ENCODE results near the gene PNMA8B.
A peak's percentile ranks its signal among the peaks of the same experiment; 100 is the strongest.
"Not testable (repeated sequence)": the region's sequence is repeated elsewhere in the genome, so short reads cannot be mapped to it uniquely, and the experiment has no call there.

Gene PNMA8B

DNA sequence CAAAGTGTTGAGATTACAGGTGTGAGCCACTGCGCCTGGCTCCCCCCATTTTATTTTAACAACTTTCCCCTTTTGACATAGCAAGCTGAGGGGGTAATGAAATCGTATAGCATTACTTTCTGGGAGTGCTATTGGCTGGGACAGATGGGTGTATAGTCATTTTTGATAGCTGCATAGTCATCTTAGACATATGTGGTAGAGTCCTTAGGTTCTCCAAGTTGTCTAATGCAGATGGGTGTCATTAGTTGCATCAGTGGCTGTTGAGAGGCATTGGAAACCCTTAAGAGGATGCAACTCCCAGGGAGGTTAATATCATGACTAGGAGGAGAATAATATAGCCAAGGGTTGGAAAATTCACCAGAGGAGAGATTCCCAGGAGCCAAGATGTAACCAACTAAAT lies 28.6 kb upstream of the PNMA8B start:
- in situ Hi-C loops (cut with HindIII; ENCODE audit: low pct_unique_long_range_greater_than_20kb, low sequenced_read_pairs), result no loop called here
- no peak for DNase-seq (ENCODE audit: low read depth in 1 of 2, low spot score in 1 of 2)
- no peak for TF ChIP-seq JUND (IDR thresholded peaks at IDR 0.05; ENCODE audit: low read depth)

DNA sequence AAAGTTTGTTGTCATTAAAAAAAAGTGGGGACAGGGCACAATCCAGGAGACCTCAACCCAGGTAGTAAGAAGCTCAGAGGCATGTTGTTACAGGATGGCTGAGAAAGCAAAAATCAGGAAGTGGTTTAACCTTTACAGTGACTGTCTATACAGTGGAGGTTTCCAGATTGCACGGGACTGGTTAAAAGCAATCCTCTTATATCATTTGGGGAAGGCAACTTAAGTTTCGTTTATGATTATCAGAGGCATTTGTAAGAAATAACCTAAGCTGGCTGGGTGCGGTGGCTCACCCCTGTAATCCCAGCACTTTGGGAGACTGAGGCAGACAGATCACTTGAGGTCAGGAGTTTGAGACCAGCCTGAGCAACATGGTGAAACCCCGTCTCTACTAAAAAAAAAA lies 27.3 kb upstream of the PNMA8B start:
- DNase-seq (ENCODE audit: low read depth in 1 of 2, low spot score in 1 of 2); in situ Hi-C loops (cut with HindIII; ENCODE audit: low pct_unique_long_range_greater_than_20kb, low sequenced_read_pairs): not testable (repeated sequence)

DNA sequence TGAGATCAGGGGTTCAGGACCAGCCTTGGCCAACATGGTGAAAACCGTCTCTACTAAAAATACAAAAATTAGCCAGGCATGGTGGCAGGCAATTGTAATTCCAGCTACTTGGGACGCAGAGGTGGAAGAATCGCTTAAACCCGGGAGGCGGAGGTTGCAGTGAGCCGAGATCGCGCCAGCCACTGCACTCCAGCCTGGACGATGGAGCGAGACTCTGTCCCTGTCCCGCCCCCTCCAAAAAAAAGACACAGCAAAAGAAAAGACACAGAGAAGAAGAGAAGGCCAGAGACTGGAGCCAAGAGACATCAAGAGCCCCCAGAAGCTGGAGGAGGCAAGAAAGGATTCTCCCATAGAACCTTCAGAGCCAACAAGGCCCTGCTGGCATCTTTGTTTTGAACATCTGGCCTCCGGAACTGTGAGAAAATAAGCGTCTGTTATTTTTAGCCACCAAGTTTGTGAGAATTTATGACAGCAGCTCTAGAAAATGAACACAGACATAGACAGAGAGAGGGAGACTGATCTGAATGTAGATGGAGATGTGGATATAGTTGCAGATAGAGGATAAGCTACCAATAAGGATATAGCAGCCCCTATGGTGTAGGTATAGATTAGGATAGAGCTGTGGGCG lies 25.7 kb upstream of the PNMA8B start:
- in situ Hi-C loops (cut with HindIII; ENCODE audit: low pct_unique_long_range_greater_than_20kb, low sequenced_read_pairs), result no loop called here
- no peak for DNase-seq (ENCODE audit: low read depth in 1 of 2, low spot score in 1 of 2)
- TF ChIP-seq JUND (IDR thresholded peaks at IDR 0.05; ENCODE audit: low read depth), result no peak

DNA sequence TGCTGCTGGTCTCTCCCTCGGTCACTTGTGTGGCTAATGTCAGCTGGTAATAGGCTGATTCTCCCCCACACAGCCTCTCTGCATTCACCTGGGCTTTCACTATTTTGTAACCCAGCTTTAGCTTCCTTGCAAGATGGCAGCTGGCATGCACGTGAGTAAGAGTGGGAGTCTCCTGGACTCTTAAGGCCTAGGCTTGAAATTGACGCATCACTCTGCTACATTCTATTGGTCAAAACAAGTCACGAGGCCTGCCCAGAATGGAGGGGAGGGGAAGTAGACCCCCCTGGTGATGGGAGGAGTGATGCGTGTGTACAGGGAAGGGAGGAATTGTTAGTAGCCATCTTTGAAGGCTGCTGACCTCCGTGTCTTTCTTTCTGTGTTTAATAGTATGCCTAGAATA lies 24.9 kb upstream of the PNMA8B start:
- DNase-seq (ENCODE audit: low read depth in 1 of 2, low spot score in 1 of 2), result no peak

DNA sequence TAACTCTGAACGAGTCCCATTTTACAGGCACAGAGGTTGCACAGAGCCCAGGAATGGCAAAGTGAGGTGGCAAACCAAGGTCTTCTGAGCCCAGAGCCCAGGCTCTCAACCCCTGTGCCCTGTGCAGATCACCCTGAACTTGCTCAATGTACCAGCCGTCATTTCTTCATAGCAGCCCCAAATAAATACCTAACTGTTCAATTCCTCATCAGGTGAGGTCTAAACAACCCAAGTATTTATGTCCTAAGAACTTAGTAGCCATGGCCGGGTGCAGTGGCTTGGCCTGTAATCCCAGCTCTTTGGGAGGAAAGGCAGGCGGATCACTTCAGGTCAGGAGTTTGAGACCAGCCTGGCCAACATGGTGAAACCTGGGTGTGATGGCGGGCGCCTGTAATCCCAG lies 21.8 kb upstream of the PNMA8B start:
- TF ChIP-seq JUND (IDR thresholded peaks at IDR 0.05; ENCODE audit: low read depth), result no peak
- in situ Hi-C loops (cut with HindIII; ENCODE audit: low pct_unique_long_range_greater_than_20kb, low sequenced_read_pairs), result no loop called here
- DNase-seq (ENCODE audit: low read depth in 1 of 2, low spot score in 1 of 2), result no peak

More for the DNA sequence above, 24.9 kb upstream of the PNMA8B start:
- TF ChIP-seq JUND (IDR thresholded peaks at IDR 0.05; ENCODE audit: low read depth), result no peak
- in situ Hi-C loops (cut with HindIII; ENCODE audit: low pct_unique_long_range_greater_than_20kb, low sequenced_read_pairs), result no loop called here

DNA sequence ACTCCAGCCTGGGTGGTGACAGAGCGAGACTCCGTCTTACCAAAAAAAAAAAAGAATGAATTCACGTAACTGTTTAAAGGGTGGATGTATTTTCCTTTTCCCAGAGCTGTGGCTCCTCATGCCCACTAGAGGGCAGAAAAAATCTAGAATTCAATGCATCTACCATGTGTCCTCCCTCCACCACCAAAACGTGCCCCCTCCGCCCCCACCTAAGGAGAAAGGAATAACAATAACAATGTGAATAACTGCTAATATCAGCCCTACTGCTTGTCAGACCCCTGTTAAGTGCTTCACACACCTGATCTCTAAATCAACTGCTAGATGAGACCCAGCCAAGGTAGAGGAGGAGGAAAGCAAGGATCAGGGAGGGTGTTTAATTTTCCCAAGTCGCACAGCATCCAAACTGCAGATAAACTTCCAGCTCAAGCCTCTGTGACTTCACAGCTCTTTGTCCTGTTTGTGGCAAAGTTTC lies 20.2 kb upstream of the PNMA8B start:
- in situ Hi-C loops (cut with HindIII; ENCODE audit: low pct_unique_long_range_greater_than_20kb, low sequenced_read_pairs), result no loop called here
- TF ChIP-seq JUND (IDR thresholded peaks at IDR 0.05; ENCODE audit: low read depth), result no peak
- DNase-seq (ENCODE audit: low read depth in 1 of 2, low spot score in 1 of 2), result peak in 1 of 2 experiments; percentile 45

DNA sequence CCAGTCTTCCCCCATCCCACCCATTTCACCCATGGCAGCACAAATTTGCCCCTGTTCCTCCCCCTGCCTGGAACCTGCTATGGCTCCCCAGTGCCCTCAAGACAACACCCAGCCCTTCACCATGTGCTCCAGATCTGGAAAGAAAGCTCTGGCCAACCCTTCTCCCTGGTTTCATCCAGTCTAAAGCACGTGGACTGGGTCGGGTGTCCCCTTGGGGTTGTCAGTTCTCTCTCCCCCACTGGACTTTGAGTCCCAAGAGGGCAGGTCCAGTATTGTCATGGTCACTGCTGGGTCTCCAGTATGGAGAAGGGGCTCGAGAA lies 19.6 kb upstream of the PNMA8B start:
- DNase-seq (ENCODE audit: low read depth in 1 of 2, low spot score in 1 of 2), result no peak
- TF ChIP-seq JUND (IDR thresholded peaks at IDR 0.05; ENCODE audit: low read depth), result no peak
- in situ Hi-C loops (cut with HindIII; ENCODE audit: low pct_unique_long_range_greater_than_20kb, low sequenced_read_pairs), result no loop called here

DNA sequence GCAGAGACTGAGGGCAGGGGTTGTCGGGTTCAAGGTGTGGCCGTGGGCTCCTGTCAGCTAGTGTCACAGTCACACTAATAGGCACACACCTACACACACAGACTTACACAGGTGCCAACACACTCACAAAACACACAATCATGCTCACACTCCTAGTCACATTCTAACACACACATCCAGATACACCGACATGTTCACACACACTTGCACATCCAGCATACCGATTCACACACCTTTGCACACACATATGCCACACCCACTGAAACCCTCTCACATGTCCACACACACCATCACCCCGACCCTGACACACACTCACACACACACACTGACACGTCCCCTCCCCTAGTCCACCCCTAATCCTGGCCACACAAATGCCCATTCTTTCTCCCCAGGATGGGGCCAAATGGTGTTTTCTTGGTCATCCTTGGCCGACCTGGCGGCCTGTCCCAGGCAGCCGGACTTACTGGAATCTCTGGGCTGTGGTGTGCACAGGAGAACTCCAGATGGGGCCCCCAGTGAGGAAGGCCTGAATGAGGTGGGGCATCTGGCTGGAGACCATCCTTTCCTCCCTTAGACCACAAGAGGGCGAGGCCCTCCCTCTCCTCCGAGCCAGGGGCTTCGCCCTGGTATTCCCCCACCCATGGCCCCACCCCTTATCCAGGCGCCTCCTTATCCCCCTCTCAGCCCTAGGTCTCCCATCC lies 19.1 kb upstream of the PNMA8B start:
- in situ Hi-C loops (cut with HindIII; ENCODE audit: low pct_unique_long_range_greater_than_20kb, low sequenced_read_pairs), result no loop called here
- DNase-seq (ENCODE audit: low read depth in 1 of 2, low spot score in 1 of 2), result no peak
- TF ChIP-seq JUND (IDR thresholded peaks at IDR 0.05; ENCODE audit: low read depth), result no peak

DNA sequence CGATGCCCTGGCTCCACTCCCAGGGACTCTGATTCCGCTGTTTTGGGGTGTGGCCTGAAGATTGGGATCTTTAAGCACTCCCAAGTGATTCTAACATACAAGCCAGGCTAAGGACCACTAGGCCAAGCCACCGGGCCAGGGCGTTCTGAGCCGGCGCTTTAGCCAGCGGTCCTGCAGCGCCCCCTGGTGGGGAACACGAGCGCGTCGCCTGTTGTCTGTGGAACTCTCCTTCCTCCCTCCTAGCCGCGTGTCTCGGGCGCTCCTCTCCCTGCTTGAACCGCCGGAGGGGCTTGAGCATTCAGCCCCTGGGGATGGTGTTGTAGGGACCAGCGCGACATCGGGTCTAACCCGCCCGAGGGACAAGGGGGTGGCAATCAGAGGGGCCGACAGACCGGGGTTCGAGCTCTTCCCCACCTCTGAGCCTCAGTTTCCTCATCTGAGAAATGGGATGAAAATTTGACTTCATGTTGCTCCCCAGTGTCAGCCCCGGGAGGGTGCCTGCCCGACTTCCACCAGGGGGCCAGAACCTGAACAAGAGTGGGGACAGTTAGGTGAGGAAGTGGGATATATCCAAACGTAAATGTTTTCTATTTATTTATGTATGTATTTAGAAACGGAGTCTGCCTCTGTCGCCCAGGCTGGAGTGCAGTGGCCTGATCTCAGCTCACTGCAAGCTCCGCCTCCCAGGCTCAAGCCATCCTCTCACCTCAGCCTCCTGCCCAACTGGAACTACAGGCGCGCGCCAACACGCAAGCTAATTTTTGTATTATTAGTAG lies 18.0 kb upstream of the PNMA8B start:
- DNase-seq (ENCODE audit: low read depth in 1 of 2, low spot score in 1 of 2), result peak; percentile 52 to 68
- no peak for TF ChIP-seq JUND (IDR thresholded peaks at IDR 0.05; ENCODE audit: low read depth)
- in situ Hi-C loops (cut with HindIII; ENCODE audit: low pct_unique_long_range_greater_than_20kb, low sequenced_read_pairs), result no loop called here

DNA sequence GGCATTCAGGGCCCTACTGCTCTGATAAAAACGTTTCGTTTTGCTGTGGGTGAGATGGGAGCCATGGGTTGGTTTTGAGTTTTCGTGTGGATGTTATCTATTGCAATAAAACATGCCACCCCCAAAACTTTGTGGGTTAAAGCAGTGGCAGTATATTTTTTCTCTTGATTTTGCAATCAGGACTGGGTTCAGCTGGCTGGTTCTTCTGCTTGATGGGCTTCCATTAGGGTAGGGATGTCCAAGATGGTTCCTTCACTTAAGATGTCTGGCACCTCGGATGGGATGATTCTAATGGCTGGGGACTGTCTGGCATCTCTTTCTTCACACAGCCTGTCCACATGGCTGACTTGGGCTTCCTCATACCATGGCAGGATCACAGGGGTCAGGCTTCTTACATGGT lies 15.6 kb upstream of the PNMA8B start:
- DNase-seq (ENCODE audit: low read depth in 1 of 2, low spot score in 1 of 2), result no peak
- in situ Hi-C loops (cut with HindIII; ENCODE audit: low pct_unique_long_range_greater_than_20kb, low sequenced_read_pairs), result no loop called here
- no peak for TF ChIP-seq JUND (IDR thresholded peaks at IDR 0.05; ENCODE audit: low read depth)

DNA sequence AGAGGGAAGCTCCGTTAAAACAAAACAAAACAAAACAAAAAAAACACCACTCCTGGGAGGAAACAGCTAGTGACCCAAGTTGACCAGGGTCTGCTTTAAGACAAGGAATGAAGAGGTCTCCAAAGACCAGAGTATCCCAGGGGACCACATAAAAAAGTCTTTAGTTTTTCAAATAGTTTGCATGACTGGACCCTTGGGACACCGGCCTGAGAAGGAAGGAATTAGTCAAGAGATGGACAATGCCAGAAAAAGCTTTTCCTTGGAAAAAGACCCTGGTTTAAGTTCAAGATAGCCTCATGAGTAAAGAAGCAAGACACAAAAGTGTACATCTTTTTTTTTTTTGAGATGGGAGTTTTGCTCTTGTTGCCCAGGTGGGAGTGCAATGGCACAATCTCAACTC lies 12.5 kb upstream of the PNMA8B start:
- TF ChIP-seq JUND (IDR thresholded peaks at IDR 0.05; ENCODE audit: low read depth), result no peak
- in situ Hi-C loops (cut with HindIII; ENCODE audit: low pct_unique_long_range_greater_than_20kb, low sequenced_read_pairs), result no loop called here
- DNase-seq (ENCODE audit: low read depth in 1 of 2, low spot score in 1 of 2), result no peak

DNA sequence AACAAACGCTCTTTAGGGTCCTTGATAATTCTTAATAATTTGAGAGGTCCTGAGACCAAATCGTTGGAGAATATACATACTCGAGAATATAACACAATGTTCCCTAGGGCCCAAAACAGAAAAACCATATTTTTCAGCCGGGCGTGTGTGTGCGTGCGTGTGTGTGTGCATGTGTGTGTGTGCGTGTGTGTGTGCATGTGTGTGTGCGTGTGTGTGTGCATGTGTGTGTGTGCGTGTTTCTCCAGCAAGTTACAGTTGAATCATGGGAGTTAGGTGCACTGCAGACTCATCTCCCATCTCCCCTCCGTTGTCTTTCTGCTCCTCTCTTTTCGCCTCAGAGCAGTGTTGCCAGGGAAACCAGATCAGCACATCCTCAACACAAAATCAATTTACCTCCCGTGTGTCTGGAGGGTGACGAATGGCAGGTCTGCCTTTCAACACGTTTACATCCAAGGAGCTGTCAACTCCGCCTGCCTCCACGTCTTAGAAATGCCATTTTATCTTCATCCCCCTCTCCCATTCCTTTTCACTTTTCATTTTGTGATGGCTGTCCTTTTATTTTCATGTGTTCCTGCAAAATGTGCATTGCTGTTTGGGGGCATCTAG lies 8.3 kb upstream of the PNMA8B start:
- TF ChIP-seq JUND (IDR thresholded peaks at IDR 0.05; ENCODE audit: low read depth), result no peak
- in situ Hi-C loops (cut with HindIII; ENCODE audit: low pct_unique_long_range_greater_than_20kb, low sequenced_read_pairs), result no loop called here
- no peak for DNase-seq (ENCODE audit: low read depth in 1 of 2, low spot score in 1 of 2)

DNA sequence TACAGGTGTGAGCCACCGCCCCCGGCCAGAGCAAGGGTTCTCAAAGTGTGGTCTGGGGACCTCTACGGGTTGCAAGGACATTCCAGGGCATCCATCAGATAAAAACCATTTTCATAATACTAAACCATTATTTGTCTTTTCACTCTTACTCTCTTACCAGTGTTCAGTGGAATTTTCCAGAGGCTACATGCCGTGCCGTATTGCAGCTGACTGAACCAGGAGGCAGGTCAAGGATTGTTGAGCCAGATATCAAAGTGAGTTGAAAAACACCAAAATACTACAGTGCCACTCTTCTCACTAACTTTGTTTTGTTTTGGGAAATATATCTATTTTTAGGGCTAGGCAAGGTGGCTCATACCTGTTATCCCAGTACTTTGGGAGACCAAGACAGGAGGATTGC lies 7.2 kb upstream of the PNMA8B start:
- no peak for TF ChIP-seq JUND (IDR thresholded peaks at IDR 0.05; ENCODE audit: low read depth)
- in situ Hi-C loops (cut with HindIII; ENCODE audit: low pct_unique_long_range_greater_than_20kb, low sequenced_read_pairs), result no loop called here
- no peak for DNase-seq (ENCODE audit: low read depth in 1 of 2, low spot score in 1 of 2)

Measured in T47D (cell line).